ENCODE measurements around the gene SBF1.

SBF1 gene

GRCh38 chr22:50471197-50471847 lies 3.5 kb downstream of the SBF1 start:
- DNase-seq (ENCODE audit: low read depth) = no peak
- TF ChIP-seq CTCF (IDR thresholded peaks at IDR 0.05; ENCODE audit: insufficient read depth, low read depth, low read length, missing control alignments) = no peak
- no peak overlapping the region for H3K4me3 ChIP-seq (ENCODE audit: low read length)

- H3K4me3 ChIP-seq (ENCODE audit: low read length) = no peak overlapping the region
- no peak for TF ChIP-seq CTCF (IDR thresholded peaks at IDR 0.05; ENCODE audit: insufficient read depth, low read depth, low read length, missing control alignments)
- peak; percentile 29 for DNase-seq (ENCODE audit: low read depth)
These were observed 4.3 kb downstream of the SBF1 start for GRCh38 chr22:50470491-50470890.

GRCh38 chr22:50469377-50470305 lies 5.2 kb downstream of the SBF1 start:
- DNase-seq (ENCODE audit: low read depth) = peak; percentile 81
- TF ChIP-seq CTCF (IDR thresholded peaks at IDR 0.05; ENCODE audit: insufficient read depth, low read depth, low read length, missing control alignments) = no peak
- no peak overlapping the region for H3K4me3 ChIP-seq (ENCODE audit: low read length)

GRCh38 chr22:50468626-50469025 lies 6.2 kb downstream of the SBF1 start:
- no peak for TF ChIP-seq CTCF (IDR thresholded peaks at IDR 0.05; ENCODE audit: insufficient read depth, low read depth, low read length, missing control alignments)

GRCh38 chr22:50467773-50468440 lies 6.9 kb downstream of the SBF1 start:
- H3K4me3 ChIP-seq (ENCODE audit: low read length) = no peak overlapping the region
- no peak for DNase-seq (ENCODE audit: low read depth)
- TF ChIP-seq CTCF (IDR thresholded peaks at IDR 0.05; ENCODE audit: insufficient read depth, low read depth, low read length, missing control alignments) = no peak

More at GRCh38 chr22:50468626-50469025, 6.2 kb downstream of the SBF1 start:
- no peak overlapping the region for H3K4me3 ChIP-seq (ENCODE audit: low read length)
- DNase-seq (ENCODE audit: low read depth) = no peak

- no peak overlapping the region for H3K4me3 ChIP-seq (ENCODE audit: low read length)
- no peak for DNase-seq (ENCODE audit: low read depth)
- no peak for TF ChIP-seq CTCF (IDR thresholded peaks at IDR 0.05; ENCODE audit: insufficient read depth, low read depth, low read length, missing control alignments)
These were observed 7.5 kb downstream of the SBF1 start for GRCh38 chr22:50467341-50467740.

All from epithelial cell of esophagus (primary cell).